GM21367 (cell line): Measurements from ENCODE around the gene HLA-DMA.
"Not testable (repeated sequence)": the region's sequence is repeated elsewhere in the genome, so short reads cannot be mapped to it uniquely, and the experiment has no call there.

ENCODE experiments used
- ATAC-seq: cut with Tn5 transposase; IDR thresholded peaks from one replicate; pipeline ENCODE4 v1.9.1; 2021; ENCODE audit not compliant: unreplicated experiment

Gene HLA-DMA

DNA sequence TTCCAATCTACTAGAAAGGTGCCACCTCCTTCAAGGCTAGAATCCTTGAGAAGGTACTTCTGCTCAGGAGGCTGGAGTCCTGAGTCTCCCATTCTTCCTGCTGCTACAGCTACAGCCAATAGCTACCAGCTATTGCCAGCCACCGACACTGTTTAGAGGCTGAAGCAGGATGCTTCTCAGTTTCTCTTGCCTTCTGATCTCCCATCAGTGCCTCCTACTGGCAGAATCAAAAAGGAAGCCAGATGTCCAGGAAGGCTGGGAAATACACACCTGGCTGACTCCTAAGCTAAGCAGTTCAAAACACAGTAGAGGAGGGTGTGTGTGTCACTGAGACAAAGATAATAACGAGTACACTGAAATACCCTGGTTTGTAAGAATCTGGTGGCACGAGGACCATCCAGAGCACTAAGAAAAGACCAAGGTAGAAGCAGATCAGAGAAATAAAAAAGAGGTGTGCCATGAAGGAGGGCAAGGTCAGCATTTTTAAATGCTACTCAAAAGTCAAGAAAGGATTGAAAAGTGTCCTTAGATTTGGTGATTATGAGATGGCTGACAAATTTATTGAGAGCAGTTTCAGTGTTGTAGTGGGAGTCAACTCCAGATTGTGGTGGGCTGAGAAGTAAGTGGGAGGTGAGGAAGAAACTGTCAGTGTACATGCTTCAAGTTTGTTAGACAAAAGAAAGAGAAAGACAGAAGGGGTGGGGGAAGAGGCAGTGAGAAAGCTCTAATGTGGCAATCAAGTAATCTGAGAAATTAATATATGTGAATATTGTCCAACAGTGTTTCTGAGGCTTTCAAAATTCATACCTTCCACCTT is 2.3 kb upstream of the HLA-DMA start:
- ATAC-seq = no peak

DNA sequence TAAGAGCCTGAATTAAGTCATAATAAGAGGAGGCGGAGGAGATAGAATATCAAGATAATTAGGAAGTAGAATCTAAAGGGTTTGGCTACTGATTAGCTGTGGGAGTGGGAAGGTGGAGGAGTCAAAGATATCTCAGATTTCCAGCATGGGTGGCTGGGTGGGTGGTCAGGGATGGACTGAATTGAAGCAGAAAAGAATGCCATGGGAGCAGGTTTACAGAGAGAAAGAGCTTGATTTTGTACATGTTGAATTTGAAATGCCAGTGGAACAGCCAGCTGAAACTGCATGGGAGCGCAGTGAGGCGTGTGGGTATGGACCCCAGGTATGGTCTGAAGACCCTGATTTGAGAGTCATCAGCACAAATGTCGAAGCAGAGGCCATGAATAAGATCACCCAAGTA is 1.4 kb upstream of the HLA-DMA start:
- no peak for ATAC-seq

DNA sequence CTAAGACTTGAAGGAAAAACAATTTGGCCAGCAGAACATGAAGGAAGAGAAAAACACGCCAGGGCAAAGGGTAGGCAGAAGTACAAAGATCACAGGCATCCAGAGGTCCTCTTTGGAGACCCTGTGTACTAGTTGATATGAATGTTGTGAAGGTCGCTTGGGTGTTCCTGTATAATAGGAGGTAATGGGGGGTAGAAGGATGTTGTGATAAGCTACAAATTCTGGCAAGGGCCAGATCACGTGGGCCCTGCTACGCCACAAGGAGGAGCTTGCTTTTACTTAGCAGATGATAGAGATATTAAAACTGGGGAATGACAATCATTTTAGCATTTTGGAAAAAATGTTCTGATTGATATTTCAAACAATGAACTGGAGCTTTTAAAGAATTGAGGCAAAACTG is 878 bp upstream of the HLA-DMA start:
- ATAC-seq = no peak

DNA sequence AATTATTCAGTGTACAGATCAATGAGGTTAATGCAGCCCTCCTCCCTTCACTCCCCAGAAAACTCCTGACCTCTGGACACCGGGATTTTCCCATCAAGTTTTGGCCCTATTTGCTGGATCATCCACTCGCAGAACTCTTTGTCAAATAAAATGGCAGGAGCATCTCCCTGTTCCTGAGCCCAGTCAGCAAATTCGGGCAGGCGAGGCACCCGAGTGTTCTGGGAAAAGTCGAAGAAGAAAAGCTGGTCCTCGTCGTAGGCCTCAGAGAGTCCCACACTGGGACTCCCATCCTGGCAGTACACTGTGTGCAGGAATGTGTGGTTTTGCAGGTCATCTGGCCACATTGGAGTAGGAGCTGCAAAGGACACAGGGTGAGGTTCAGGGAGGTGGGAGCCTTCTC is 2.4 kb downstream of the HLA-DMA start:
- no peak for ATAC-seq

DNA sequence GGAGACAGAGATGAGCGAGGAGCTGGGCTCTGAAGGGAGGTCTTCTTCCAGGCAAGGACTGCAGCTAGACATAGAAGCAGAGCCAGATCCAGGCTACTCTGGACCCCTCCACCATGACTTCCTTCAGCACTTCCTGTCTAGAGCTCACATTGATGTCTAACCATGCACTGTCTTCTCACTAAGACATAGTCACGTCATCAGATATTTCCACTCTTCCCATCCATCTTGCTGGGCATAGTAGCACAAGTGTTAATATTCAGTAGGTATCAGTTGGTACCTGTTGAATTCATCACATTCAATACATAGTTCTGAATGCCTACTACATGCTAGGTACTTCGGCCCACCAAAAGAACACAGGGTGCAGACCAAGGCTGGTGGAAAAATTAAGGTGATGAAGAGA is 2.9 kb downstream of the HLA-DMA start:
- ATAC-seq = no peak

DNA sequence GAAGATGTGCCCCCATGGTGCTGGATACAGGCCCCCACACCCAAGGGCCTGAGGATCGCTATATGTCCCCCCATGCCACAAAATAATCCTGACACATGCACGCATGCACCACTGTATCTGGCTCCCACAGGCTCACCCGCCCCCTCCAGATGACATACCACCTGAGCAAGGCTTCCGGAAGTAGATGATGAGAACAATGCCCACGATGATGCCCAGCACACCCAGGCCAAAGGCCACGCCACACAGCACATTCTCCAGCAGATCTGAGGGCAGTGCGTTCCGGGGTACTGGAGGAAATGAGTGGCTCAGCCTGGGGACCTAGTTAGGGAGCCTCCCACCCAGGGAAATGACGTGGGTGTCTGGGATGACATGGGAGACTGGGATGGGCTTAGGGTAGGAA is 3.8 kb downstream of the HLA-DMA start:
- no peak for ATAC-seq

DNA sequence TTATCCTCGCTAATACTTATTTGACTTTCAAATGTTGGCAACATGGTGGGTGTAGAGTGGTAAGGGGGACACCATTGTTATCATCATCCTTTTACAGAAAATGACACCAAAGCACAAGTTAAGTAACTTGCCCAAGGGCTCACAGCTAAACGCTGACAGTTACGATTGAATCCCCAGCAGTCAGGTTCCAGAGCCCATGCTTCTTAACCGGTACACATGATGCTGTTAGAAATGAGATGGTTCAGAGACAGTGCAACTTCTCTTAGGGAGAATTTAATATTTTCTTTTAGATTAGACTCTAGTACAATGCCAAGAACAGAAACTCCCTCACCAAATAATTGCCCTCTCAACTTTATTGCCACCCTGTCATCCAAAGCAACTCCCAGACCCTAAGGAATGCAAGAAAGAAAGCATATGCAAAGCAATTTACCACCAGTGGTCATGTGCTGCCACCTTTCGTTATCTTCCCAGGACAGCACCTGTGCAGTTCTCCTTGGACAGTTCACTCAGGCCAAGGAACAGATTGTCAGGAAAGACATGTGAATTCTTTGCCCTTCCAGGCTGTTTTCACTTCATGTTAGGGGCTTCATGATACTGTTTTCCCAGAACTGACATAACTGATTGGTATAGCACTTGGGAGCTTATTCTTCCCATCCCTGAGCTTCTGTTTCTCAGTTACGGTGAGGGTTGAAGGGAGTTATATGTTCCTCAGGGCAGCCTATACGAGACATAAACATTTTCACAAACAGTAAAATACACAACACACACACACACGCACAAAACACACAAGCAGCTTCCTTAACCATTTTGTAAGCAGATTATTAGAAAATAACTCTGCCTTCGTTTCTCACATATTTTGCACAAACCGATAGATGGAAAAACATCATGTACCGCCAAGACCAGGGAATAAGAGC is 5.1 kb downstream of the HLA-DMA start:
- no peak for ATAC-seq

DNA sequence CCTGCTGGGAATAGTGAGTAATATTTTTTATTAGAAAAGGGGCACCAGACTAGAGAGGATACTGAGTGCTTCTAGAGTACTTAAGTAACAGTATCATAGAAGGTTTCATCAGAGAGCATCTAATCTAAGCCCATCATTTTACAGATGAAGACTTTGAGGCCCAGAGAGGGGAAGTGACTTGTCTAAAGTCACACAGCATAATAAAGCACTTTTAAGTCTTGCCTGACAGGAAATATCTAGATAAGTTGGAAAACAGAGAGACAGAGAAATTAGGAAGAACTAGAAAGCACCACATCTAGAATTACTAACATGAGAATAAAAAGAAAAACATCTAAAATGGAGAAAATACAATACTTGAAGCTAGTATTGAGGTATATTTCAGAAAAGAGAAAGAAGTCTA is 6.0 kb downstream of the HLA-DMA start:
- ATAC-seq = no peak

DNA sequence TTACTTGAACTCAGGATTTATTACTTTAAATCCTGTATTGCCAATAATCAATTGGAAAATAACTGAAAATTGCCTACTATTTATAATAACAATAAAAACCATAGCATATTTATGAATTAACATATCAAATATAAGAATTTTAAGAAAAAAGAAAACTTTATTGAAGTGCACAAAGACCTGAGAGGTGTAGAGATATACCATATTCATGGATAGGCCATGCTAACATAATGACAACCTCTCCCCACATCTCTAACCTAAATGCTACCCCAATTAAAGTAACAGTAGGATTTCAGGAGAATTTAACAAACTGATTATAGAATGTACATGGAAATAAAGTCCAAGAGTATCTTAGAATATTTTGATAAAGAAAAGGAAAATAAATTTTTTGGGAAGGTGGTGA is 6.9 kb downstream of the HLA-DMA start:
- no peak for ATAC-seq

DNA sequence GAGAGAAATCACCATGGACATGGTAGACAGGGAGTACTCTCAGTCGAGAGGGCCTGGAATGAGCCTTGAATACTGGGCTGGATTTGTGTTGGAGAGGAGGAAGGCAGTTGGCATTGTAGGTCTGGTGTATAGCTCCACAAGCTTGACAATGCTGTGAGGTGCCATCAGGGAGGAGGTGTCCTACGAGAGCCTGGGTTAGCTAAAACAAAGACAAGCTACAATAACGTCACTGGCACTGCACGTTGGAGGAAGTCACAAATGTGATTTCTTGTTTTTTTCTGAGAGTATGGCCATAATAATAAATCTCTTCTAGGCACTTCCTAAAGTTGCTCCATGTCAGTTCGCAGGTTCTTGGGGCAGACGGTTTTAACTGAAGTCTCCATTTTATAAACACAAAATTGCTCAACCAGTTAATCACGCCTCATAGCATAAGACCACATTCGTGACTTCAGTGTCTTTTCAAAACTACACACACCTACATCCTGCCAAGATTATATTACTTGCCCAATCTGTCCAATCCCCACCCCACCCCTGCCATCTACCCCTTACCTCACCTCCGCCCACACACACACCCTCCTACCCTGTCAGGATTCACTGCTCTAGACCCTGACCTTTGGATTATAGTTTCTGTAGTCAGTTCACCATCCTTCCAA is 7.7 kb downstream of the HLA-DMA start:
- ATAC-seq = no peak

DNA sequence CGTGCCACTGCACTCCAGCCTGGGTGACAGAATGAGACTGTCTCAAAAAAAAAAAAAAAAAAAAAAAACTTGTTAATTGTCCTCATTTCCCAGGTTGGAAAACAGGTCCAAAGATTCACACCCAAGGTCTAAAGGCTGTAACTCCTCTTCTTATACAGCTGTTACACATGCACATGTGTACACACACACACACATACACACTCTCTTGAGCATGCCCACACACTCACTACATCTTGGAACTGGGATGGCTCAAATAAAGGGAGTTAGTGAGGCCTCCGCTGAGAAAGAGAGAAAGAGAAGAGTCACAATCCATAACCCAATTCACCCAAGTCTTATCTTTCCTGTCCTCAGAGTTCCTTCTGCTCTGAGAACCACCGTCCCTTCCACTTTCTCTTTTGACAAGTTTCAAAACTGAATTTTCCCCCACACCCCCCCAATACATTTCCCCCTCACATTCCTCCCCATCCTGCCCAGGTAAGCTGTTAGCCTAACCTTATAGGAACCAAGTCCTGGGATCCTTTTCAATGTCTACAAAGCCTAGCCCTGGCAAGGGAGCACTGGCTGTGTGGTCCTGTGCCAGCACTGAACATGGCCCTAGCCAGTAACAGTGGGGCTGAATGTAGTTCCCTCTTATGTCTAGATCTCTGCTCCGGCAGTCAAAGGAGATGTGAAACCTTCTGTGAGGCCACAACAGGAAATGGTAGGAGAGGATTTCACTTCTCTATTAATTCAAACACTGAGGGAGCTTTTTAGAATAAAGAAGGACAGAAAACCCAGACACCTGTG is 8.8 kb downstream of the HLA-DMA start:
- peak; percentile 34 for ATAC-seq

DNA sequence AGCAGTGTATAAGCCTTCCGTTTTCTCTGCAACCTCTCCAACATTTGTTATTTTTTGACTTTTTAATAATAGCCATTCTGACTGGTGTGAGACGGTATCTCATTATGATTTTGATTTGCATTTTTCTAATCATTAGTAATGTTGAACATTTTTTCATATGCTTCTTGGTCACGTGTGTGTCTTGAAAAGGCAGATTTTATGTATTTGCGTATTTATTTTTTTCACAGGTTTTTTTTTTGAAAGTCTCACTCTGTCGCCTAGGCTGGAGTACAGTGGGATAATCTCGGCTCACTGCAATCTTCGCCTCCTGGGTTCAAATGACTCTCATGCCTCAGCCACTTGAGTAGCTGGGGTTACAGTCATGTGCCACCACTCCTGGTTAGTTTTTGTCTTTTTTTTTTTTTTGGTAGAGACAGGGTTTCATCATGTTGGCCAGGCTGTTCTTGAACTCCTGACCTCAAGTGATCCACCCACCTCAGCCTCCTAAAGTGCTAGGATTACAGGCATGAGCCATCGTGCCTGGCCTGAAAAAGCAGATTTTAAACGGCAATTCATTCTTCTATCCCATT is 10.3 kb downstream of the HLA-DMA start:
- ATAC-seq = not testable (repeated sequence)

DNA sequence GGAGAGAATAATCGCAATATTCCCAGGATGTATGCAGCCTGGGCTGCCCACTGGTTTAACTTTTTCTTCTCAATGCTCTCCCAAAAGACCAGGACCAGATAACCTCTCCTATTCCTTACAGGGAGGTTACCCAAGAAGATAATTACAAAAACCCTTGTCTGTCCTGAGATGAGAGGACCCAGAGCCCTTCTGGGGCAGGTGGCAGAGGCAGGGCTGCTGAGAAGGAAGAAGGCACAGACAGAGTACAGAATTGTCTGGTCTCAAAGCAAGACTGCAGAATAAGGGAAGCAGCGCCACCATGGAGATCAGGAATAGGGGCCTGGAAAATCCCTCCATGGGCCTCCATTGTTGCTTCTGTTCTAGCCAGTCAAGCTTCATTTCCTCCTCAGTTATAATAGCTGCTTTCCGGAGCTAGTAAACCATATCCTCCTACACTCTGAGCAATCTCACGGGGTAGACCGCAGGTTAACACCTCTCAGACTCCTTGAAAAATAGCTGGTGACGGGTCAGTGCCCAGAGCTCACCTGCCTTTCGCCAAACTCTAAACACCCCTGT is 11.6 kb downstream of the HLA-DMA start:
- ATAC-seq = peak; percentile 38

DNA sequence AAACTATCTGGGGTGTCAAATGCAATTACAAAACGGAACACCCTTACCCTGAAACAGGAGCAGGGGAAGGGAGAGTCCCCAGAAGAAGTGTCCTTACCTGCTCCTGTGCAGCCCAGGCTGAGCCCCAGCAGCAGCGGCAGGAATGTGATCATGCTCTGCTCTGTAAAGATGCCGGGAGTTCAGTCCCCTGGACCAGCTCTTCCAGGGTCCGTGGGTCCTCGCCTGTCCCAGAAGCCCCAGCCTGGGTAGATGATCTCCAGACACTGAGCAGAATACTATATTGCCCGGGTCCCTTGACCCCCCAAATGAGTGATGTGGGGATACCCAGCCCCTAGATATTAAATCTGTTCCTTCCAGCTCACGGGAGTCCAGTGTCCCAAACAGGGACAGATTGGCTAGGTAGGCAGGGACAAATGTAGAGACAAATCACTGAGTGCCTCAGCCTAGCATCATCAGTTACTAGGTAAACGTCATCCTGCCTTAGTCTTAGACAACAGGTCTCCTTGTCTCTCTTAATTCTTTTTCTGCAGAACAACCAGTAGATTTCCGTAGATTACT is 12.2 kb downstream of the HLA-DMA start, which contains the start of gene HLA-DMB:
Gene HLA-DMB (minus strand): TSS at position 373 of the 558 bp plus-strand sequence. CDS start 221 bp downstream, at position 152.
- peak; percentile 49 for ATAC-seq

DNA sequence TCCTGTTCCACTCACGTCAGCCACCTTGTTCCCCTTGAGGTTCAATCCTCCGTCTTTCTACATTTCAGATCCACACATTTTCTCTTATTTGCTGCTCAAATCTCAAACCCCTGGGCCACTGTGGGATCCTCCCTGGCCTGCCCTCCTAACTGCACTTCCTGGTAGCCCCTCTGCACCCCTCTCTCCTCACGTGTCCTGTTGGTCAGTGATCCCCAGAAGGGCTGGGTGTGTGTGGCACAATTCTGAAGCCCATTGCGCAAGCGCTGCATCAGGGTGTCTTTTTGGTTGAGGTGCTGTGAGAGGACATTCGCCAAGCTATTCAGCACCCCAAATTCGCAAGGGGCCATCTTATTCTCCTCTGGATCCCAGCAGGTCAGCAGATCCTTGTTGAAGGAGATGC is 14.4 kb downstream of the HLA-DMA start:
- no peak for ATAC-seq

DNA sequence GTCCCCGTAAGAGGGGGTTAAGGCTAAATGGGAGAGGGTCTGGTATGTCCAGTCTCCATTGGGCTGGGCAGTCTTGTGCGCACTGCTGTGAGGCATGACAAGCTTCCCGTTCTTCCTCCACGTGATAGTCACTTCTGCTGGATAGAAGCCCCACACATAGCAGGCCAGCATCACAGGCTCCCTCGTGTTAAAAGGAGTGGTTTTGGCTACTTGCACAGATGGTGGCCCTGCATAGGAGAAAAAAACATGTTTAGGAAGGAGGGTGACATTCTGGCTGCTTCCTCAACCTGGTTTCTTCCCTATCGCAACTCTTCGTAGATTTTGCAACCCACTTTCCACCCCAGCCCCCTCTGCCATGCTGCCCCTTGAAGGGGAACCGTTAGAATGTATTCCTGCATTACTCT is 15.7 kb downstream of the HLA-DMA start:
- no peak for ATAC-seq

DNA sequence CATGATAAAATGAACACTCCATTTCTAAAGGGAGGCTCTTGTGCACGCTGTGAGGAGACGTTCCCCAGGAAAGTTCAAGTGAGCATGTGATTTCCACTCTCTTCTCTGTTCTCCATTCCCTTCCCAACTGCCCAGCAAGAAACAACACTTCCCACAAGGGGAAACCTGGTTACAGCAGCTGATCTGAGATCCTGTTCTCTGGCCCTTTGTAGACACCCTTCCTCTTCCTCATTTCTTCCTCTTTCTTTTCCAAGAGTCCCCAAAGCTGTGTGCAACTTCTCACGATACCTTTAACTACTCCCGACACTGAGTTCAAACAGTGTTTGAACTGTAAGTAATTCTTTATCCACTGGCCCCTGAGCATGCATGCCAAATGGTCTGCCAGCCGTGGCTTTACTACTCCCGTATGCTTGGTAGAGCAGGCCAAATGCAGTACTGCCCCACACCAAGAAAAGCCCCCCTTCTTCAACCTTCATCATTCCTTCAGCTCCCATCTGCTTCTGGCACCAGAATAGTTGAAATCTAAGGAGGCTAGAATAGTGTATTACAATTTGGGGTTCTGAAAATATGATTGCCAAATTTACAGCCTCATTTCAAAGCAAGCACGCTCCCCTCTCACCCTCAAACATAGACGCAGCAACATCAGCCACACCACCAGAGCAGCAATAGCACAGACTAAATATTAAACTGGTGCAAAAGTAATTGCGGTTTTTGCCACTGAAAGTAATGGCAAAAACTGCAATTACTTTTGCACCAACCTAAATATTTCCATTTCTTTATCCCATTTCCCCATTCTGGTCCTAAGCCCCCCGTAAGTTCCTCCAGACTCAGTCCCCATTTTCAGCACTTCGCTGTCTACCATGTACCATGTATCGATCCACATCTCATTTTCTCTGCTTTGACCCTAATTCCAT is 16.4 kb downstream of the HLA-DMA start:
- no peak for ATAC-seq

DNA sequence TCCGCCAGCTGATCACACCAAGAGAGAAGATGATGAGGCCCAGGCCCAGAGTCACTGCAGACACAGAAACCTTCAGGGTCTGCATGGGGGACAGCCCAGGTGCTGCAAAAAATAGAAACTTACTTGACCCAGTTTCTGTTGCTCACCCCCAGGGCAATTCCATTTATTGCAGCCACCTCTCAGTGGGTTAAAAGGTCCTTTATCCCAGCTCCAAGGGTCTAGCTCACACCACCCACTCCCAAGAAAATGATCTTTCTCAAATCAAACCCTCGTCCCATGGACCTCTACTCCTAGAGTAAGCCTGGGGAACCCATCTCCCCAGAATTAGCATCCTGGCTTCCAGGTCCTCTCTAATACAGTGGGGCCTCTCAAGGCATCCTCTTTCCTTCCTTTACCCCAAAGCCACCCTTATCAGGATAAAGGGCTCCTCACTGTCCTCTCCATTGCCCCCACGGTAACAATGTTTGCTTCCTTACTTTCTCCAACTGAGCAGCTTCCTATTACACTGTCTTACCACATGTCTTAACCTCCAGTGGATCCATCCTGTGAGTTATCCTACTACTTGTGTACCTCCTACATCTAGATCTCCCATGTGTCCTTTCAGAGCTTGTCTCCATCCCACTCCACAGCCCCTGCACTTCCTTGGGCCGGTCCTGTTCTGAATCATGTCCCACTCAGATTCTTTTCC is 17.2 kb downstream of the HLA-DMA start:
- ATAC-seq = no peak
